Mammary epithelial cell (primary cell): ENCODE results near the gene MAPK8.

Source experiments
- EZH2 ChIP-seq: IDR thresholded peaks from 2 replicates; pipeline ENCODE4 v1.6.1; 2012; ENCODE audit warnings: low read length, inconsistent platforms, borderline replicate concordance
- TF ChIP-seq, protein P1 (sequence below), 2 donors: IDR thresholded peaks in 1 of 2; conservative IDR thresholded peaks in 1 of 2; 2 replicates each; pipeline ENCODE4 v1.5.1; 2011 to 2012; ENCODE audit warnings: inconsistent platforms in 2 of 2, low read length in 2 of 2, mild to moderate bottlenecking in 2 of 2, control low read depth in 1 of 2, low read depth in 1 of 2; ENCODE audit not compliant: insufficient read depth in 1 of 2; ENCODE audit errors: extremely low read depth in 1 of 2

DNA sequence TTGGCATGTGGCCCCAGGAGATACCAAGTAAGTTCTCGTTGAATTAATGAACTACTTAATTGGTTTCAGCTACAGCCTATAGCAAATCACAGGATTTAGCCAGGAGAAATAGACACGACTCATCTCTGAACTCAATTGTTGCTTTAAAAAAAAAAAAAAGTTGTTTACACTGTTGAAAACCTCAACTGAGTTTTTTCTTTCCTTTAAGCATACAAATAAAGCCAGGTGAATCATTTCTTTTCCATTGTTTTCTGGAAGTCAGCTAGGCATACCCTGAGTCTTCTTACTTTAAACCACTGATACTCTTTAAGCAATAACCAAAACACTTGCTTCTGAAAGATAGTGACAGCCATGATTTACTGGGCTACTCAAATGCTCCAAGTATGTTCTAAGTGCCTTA is 32.7 kb upstream of the MAPK8 start:
- TF ChIP-seq, protein P1, sequence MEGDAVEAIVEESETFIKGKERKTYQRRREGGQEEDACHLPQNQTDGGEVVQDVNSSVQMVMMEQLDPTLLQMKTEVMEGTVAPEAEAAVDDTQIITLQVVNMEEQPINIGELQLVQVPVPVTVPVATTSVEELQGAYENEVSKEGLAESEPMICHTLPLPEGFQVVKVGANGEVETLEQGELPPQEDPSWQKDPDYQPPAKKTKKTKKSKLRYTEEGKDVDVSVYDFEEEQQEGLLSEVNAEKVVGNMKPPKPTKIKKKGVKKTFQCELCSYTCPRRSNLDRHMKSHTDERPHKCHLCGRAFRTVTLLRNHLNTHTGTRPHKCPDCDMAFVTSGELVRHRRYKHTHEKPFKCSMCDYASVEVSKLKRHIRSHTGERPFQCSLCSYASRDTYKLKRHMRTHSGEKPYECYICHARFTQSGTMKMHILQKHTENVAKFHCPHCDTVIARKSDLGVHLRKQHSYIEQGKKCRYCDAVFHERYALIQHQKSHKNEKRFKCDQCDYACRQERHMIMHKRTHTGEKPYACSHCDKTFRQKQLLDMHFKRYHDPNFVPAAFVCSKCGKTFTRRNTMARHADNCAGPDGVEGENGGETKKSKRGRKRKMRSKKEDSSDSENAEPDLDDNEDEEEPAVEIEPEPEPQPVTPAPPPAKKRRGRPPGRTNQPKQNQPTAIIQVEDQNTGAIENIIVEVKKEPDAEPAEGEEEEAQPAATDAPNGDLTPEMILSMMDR (conservative IDR thresholded peaks at IDR 0.05 in 1 of 2, IDR thresholded peaks at IDR 0.05 in 1 of 2; ENCODE audit: extremely low read depth in 1 of 2, insufficient read depth in 1 of 2, low read depth in 1 of 2, low read length in 2 of 2), result no peak
- no peak for TF ChIP-seq EZH2
